NK-92 treated with Interleukin-12 subunit alpha and Interleukin-12 subunit beta, amount 100 ng/mL, for 24 hours (cell line): Measurements from ENCODE around the gene SPATA46.

Source experiments
- DNase-seq: peaks from one replicate; lab custom pipeline; 2025; lab: John Stamatoyannopoulos, UW

Gene SPATA46

DNA sequence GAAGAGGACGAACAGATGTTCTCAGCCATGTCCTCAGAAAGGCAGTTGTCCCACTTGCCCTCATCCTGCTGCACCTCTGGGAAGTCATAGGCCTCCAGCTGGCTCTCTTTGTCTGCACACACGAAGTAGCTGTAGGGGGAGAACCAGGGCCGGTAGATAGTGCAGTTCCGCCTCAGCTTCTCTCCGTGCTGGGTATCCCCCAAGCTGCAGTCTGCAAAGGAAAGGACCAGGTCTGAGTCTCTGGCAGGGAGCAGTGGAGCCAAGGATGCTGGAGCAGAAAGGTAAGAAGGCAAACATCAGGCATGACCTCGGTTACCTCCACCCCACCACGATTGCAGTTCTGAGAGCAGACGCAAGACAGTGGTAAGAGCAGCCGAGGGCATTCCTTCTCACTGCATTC is 2.2 kb downstream of the SPATA46 start:
- DNase-seq, result no peak

- no peak for DNase-seq
These were observed 3.0 kb downstream of the SPATA46 start for GRCh38 chr1:162373541-162374260.

DNA sequence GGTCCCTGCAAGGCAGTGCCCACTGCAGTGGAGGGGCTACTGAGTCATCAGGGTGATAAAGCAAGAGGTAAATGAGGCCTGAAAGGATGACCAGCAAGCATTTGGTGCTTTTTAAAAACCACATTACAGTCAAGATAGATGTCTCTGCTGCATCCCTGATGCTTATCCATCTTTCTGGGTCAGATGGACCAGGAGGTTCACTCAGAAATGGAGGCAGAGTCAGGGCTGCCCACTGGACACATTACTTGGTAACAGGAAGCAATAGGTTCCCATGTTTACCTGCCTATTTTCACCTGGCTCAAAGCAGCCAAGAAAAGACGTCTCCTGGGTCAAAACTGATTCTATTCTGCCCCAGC is 3.6 kb downstream of the SPATA46 start:
- no peak for DNase-seq

GRCh38 chr1:162372159-162373071 is 4.2 kb downstream of the SPATA46 start:
- DNase-seq, result no peak

DNA sequence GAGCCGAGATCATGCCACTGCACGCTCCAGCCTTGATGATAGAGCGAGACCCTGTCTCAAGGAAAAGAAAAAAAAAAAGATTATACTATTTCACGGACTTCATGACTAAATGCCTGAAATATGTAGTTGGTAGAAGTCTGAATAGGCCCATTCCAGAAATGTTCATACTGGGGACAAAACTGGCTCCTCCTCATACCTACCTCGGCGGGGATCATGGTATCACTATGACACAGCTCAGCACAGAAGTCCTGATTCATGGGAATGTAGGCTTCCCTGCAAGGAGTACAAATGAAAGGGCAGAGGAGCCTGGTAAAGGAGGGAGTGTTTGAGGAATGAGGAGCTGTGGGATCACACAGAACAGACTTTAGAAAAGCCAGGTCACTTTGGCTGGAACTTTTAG is 5.0 kb downstream of the SPATA46 start:
- DNase-seq, result no peak

GRCh38 chr1:162370721-162371120 is 5.9 kb downstream of the SPATA46 start:
- DNase-seq, result no peak

DNA sequence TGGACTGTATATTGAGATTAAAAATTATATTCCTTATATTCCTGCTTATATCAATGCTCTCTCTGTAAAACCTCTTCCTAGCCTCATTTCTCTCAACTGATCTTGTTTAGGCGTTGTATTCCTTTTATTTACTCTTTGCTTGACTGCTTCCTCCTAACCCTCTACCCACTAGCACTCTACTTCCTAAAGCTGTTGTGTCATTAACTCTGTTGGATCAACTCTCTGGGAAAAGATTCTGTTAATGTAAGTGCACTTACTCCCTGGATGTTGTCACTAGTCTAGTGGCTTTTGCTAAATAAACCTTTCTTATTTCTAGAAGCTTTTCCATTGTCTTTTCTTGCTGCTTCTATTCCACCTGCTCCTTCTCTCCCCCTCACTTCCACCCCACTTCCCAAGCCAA is 6.5 kb downstream of the SPATA46 start:
- no peak for DNase-seq

- no peak for DNase-seq
These were observed 7.1 kb downstream of the SPATA46 start for GRCh38 chr1:162369571-162369970.

GRCh38 chr1:162368451-162368850 is 8.2 kb downstream of the SPATA46 start:
- DNase-seq, result no peak

DNA sequence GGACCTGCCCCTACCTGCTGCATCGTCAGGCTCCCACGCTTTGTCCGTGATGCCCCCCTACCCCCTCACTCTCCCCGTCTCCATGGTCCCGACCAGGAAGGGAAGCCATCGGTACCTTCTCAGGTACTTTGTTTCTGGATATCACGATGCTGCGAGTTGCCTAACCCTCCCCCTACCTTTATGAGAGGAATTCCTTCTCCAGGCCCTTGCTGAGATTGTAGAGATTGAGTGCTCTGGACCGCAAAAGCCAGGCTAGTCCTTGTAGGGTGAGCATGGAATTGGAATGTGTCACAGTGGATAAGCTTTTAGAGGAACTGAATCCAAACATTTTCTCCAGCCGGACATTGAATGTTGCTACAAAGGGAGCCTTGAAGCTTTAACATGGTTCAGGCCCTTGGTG is 8.9 kb downstream of the SPATA46 start:
- DNase-seq, result no peak

GRCh38 chr1:162367073-162367472 is 9.6 kb downstream of the SPATA46 start:
- DNase-seq, result no peak

- DNase-seq, result no peak
These were observed 10.0 kb downstream of the SPATA46 start for GRCh38 chr1:162366671-162367070.

- no peak for DNase-seq
These were observed 10.5 kb downstream of the SPATA46 start for GRCh38 chr1:162366149-162366548.

- DNase-seq, result no peak
These were observed 11.2 kb downstream of the SPATA46 start for GRCh38 chr1:162365284-162366020.

DNA sequence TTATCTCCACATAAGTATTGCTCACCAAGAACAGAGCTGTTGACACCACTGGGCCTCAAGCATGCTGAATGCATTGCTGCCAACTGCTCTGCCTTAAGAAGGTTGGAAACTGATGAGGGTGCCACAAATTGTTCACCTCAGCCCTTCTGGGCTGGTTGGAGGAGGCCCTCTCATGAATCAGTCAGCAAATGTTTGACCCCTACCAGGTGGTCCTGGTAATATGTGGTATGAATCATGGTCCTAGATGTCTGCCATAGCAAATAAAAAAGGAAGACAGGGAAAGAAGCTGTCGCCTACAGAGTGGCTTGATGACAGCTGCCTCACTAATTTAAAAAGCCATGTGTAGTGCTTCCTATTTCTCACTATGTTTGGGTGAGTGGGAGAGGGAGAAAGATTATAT is 12.2 kb downstream of the SPATA46 start:
- no peak for DNase-seq

- DNase-seq, result no peak
These were observed 12.8 kb downstream of the SPATA46 start for GRCh38 chr1:162363823-162364222.

DNA sequence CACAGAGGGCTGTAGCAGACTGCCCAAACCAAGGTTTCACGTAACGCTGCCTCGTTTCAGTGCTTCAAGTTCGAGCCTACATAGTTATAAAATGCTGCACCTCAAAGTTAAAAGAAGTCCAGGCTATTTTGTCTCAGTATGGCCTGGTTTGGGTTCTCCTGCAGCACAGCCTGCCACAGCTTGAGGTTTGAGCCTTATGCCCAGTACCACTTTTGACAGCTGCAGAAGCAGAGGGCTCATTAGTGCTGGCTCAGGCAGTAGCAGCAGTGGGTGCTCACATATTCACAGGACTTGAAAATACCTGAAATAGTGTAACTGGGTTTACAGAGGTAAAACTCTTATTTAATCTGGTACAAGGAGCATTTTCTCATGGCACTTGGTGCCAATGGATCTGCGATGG is 15.3 kb downstream of the SPATA46 start:
- DNase-seq, result no peak

- no peak for DNase-seq
These were observed 15.8 kb downstream of the SPATA46 start for GRCh38 chr1:162360874-162361260.

DNA sequence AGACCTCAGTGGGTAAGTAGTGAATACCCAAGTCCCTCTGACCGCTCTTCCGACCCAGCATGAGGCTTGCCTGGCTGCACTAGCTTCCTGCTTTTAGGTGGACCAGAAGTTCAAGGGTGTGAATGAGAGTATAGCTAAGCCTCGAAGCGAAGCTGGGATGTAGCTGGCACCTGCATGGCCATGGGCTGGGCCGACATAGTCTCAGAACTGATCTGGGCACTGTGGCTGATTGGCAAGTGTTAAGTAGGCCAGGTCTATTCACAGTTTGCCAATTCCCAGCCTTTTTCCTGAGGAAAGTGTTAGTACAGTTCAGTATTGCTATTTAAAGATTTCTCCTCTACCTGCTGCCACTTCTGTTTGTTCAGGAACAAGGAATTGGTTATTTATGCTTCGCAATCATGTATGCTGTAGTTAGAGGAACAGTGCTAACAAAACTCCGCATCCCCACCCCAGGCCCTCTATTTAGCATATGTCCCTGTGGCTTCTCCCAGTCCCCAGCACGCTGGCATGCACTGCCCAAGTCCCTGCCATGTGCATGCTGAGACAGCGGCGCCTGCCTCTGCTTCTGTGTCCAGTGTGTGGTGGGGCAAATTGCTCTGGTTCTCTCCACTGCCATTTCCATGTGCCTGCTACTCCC is 16.3 kb downstream of the SPATA46 start:
- no peak for DNase-seq

DNA sequence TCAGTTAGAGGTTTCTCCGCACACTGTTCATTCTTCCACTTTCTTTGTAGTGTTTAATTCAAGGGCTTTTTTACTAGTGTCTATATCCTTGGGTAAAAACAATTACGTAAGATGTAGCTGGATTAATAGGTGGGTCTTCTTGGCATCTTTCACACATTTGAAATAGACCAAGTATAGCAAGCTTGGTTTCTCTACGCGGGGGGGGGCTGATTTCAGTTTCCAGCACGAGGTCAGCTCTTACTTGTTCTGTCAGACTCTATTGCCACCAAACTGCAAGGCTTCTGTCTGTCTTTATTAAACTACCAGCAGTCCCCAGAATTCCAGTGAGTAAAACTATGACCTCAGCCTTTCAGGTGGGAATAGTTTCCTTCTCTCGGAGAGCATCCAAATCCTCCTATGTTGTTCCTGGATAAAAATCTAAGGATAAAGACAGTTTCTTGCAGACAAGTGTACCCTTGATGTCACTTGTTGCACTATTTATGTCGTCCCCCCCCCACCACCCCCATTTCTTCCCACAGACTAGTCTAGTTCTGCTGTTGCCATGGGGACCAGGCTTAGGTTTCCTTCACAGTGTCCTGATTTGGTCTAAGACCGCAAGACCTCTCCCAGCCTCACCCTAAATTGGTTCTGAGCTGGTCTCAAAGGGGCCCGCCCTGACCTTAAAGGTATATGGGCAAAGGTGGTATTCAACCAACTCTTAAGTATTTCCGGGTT is 17.0 kb downstream of the SPATA46 start:
- DNase-seq, result no peak

GRCh38 chr1:162358928-162359327 is 17.7 kb downstream of the SPATA46 start:
- DNase-seq, result no peak
